HEK293 (cell line): ENCODE results near the gene ELOVL3.

Experiments
- CTCF ChIA-PET: fragments of 350-600 bp; formaldehyde crosslinking; extraction: SDS; loops from one replicate; lab custom pipeline; 2021; ENCODE audit warnings: antibody characterized with exemption; lab: Yijun Ruan, JAX
- POLR2A ChIA-PET: fragments of 300-600 bp; formaldehyde crosslinking; extraction: SDS; loops from one replicate; lab custom pipeline; 2020; ENCODE audit warnings: antibody characterized with exemption, inconsistent platforms; lab: Yijun Ruan, JAX
- H3K27ac ChIP-seq: fragments of 200-500 bp; sonication (Bioruptor generic); 2 replicates; pipeline ENCODE4 v1.5.1; 2014; ENCODE audit warnings: low read depth, low read length, control low read depth, inconsistent platforms; ENCODE audit errors: extremely low read depth
- H3K36me3 ChIP-seq, 2 experiments: fragments of 200-500 bp in 1 of 2; sonication (Bioruptor generic) in 1 of 2; 1 replicate in 1 of 2; 2 replicates in 1 of 2; pipeline ENCODE4 v1.5.1; 2014 to 2017; ENCODE audit warnings: inconsistent platforms in 2 of 2, low read length in 2 of 2; ENCODE audit not compliant: control insufficient read depth in 2 of 2, insufficient read depth in 1 of 2
- H3K4me1 ChIP-seq: fragments of 200-500 bp; sonication (Bioruptor generic); 2 replicates; pipeline ENCODE4 v1.5.1; 2014; ENCODE audit warnings: mild to moderate bottlenecking, low read length, inconsistent platforms; ENCODE audit not compliant: control insufficient read depth, insufficient read depth
- H3K4me3 ChIP-seq: 2 replicates; pipeline ENCODE4 v1.5.1; 2011; ENCODE audit warnings: low read depth, mild to moderate bottlenecking, control low read depth, low read length, moderate library complexity
- H3K9me3 ChIP-seq: fragments of 200-500 bp; sonication (Bioruptor generic); 2 replicates; pipeline ENCODE4 v1.5.1; 2014; ENCODE audit warnings: low read depth, low read length, inconsistent platforms; ENCODE audit not compliant: control insufficient read depth, insufficient read depth
- BCL11A ChIP-seq: fragments of 450-650 bp; formaldehyde crosslinking; IDR thresholded peaks from 2 replicates; pipeline ENCODE4 v1.5.1; 2016; ENCODE audit warnings: low read depth, missing biosample characterization, missing genetic modification characterization
- BCL11B ChIP-seq: fragments of 450-650 bp; formaldehyde crosslinking; IDR thresholded peaks from 2 replicates; pipeline ENCODE4 v1.5.1; 2016; ENCODE audit warnings: low read depth, missing biosample characterization, missing genetic modification characterization
- GLIS2 ChIP-seq: fragments of 450-650 bp; formaldehyde crosslinking; IDR thresholded peaks from 2 replicates; pipeline ENCODE4 v1.5.1; 2016; ENCODE audit warnings: missing biosample characterization, missing genetic modification characterization
- KLF1 ChIP-seq: fragments of 450-650 bp; formaldehyde crosslinking; IDR thresholded peaks from 2 replicates; pipeline ENCODE4 v1.5.1; 2016; ENCODE audit warnings: missing biosample characterization, missing genetic modification characterization
- MEIS1 ChIP-seq: sonication (generic); formaldehyde crosslinking; IDR thresholded peaks from 2 replicates; pipeline ENCODE4 v1.8.1; 2022; ENCODE audit warnings: missing genetic modification reagents, mild to moderate bottlenecking, borderline replicate concordance
- PRDM2 ChIP-seq: fragments of 450-650 bp; formaldehyde crosslinking; IDR thresholded peaks from 2 replicates; pipeline ENCODE4 v1.5.1; 2016; ENCODE audit warnings: missing biosample characterization, missing genetic modification characterization, borderline replicate concordance
- PRDM4 ChIP-seq: fragments of 450-650 bp; formaldehyde crosslinking; IDR thresholded peaks from 2 replicates; pipeline ENCODE4 v1.5.1; 2017; ENCODE audit warnings: missing biosample characterization, missing genetic modification characterization
- SCRT2 ChIP-seq: fragments of 450-650 bp; formaldehyde crosslinking; IDR thresholded peaks from 2 replicates; pipeline ENCODE4 v1.5.1; 2016; ENCODE audit warnings: missing biosample characterization, missing genetic modification characterization
- YY1 ChIP-seq: fragments of 450-650 bp; formaldehyde crosslinking; IDR thresholded peaks from 2 replicates; pipeline ENCODE4 v1.5.1; 2018; ENCODE audit warnings: missing biosample characterization, missing genetic modification characterization
- ZBTB48 ChIP-seq: fragments of 450-650 bp; formaldehyde crosslinking; IDR thresholded peaks from 2 replicates; pipeline ENCODE4 v1.5.1; 2016; ENCODE audit warnings: missing biosample characterization, missing genetic modification characterization
- ZFHX2 ChIP-seq: fragments of 450-650 bp; formaldehyde crosslinking; conservative IDR thresholded peaks from 2 replicates; pipeline ENCODE4 v1.5.1; 2016; ENCODE audit warnings: missing biosample characterization, missing genetic modification characterization
- ZNF280C ChIP-seq: fragments of 450-650 bp; formaldehyde crosslinking; IDR thresholded peaks from 2 replicates; pipeline ENCODE4 v1.5.1; 2016; ENCODE audit warnings: missing biosample characterization, missing genetic modification characterization
- ZNF558 ChIP-seq: fragments of 450-650 bp; formaldehyde crosslinking; IDR thresholded peaks from 2 replicates; pipeline ENCODE4 v1.5.1; 2016; ENCODE audit warnings: missing biosample characterization, missing genetic modification characterization
- ZNF600 ChIP-seq: fragments of 450-650 bp; formaldehyde crosslinking; IDR thresholded peaks from 2 replicates; pipeline ENCODE4 v1.5.1; 2016; ENCODE audit warnings: missing biosample characterization, missing genetic modification characterization
- ZNF658 ChIP-seq: fragments of 450-650 bp; formaldehyde crosslinking; IDR thresholded peaks from 2 replicates; pipeline ENCODE4; 2016; ENCODE audit warnings: missing biosample characterization, missing genetic modification characterization
- ZNF664 ChIP-seq: fragments of 450-650 bp; formaldehyde crosslinking; IDR thresholded peaks from 2 replicates; pipeline ENCODE4 v1.5.1; 2016; ENCODE audit warnings: missing biosample characterization, missing genetic modification characterization
- ZNF707 ChIP-seq: fragments of 450-650 bp; formaldehyde crosslinking; IDR thresholded peaks from 2 replicates; pipeline ENCODE4 v1.5.1; 2016; ENCODE audit warnings: missing biosample characterization, missing genetic modification characterization
- ZSCAN4 ChIP-seq: fragments of 450-650 bp; formaldehyde crosslinking; IDR thresholded peaks from 2 replicates; pipeline ENCODE4 v1.5.1; 2017; ENCODE audit warnings: missing biosample characterization, missing genetic modification characterization

The ELOVL3 gene

GRCh38 chr10:102240467-102241031 is 14.4 kb downstream of the ELOVL3 start (continued):
- no peak for TF ChIP-seq MEIS1
- no peak for TF ChIP-seq ZNF664
- no peak for TF ChIP-seq BCL11A (tag by site-specific recombination)
- TF ChIP-seq ZNF558 (tag by site-specific recombination) = no peak

- H3K4me3 ChIP-seq = peak overlapping the region; percentile 18
- H3K36me3 ChIP-seq = no peaks in the 10 kb centered on the region
- no peaks in the 10 kb centered on the region for H3K9me3 ChIP-seq
- CTCF ChIA-PET = interaction anchor here (0.8 to 17.5 kb wide), 3 partner anchors 10 to 110 kb away, joined by 5 to 531 read pairs (median 31); no protein-coding TSS in a partner anchor
- no peaks in the 10 kb centered on the region; the same call in 1 of the 2 replicates for H3K4me1 ChIP-seq
- POLR2A ChIA-PET = interaction anchor here (1.2 to 1.7 kb wide), 3 partner anchors 10 to 71 kb away, joined by 3 to 9 read pairs (median 4); no protein-coding TSS in a partner anchor
- TF ChIP-seq SCRT2 (tag by site-specific recombination) (peak; percentile 51; the same call in 1 of the 2 replicates), ZNF658 (tag by site-specific recombination) (no peak), GLIS2 (tag by site-specific recombination) (0 out of 2 replicates have a peak, but pooled peaks have one; percentile 59), ZBTB48 (tag by site-specific recombination) (0 out of 2 replicates have a peak, but pooled peaks have one; percentile 31), ZNF600 (tag by site-specific recombination) (peak; percentile 20; the same call in 1 of the 2 replicates), KLF1 (tag by site-specific recombination) (no peak), BCL11B (tag by site-specific recombination) (peak; percentile 43; the same call in 1 of the 2 replicates)
- no peak overlapping the region for H3K27ac ChIP-seq
These were observed 14.9 kb downstream of the ELOVL3 start for GRCh38 chr10:102241032-102241443.

- POLR2A ChIA-PET = interaction anchor here (1.2 to 1.7 kb wide), 3 partner anchors 11 to 72 kb away, joined by 3 to 9 read pairs (median 4); no protein-coding TSS in a partner anchor
- TF ChIP-seq PRDM2 (tag by site-specific recombination) (no peak), ZFHX2 (tag by site-specific recombination) (peak; percentile 84), ZSCAN4 (tag by site-specific recombination) (no peak), YY1 (no peak), PRDM4 (no peak), ZNF707 (tag by site-specific recombination) (no peak), ZNF280C (no peak)
These were observed 15.5 kb downstream of the ELOVL3 start, which contains the start of gene PITX3 for GRCh38 chr10:102241444-102242117. TSS of gene PITX3 (minus strand) at chr10:102241512. CDS start at chr10:102232080, 9,432 bp downstream.

More at GRCh38 chr10:102241444-102242117, 15.5 kb downstream of the ELOVL3 start, which contains the start of gene PITX3:
- Histone ChIP-seq H3K36me3 (no peaks in the 10 kb centered on the region), H3K27ac (no peak within 1 kb of the TSS), H3K4me1 (peaks cover 3% of the 10 kb centered on the region), H3K4me3 (peak within 1 kb of the TSS; percentile 46), H3K9me3 (no peaks in the 10 kb centered on the region)
- CTCF ChIA-PET = interaction anchor here (0.8 to 17.5 kb wide), 3 partner anchors 11 to 110 kb away, joined by 5 to 531 read pairs (median 31); no protein-coding TSS in a partner anchor
